Thyroid gland (tissue), 4 donors: ENCODE measurements around the gene ARHGAP12. TPM values are rescaled to one million over a fixed set of nuclear protein-coding genes. Genes with fewer than 3 reads are reported as not detected.

ENCODE experiments used
- DNase-seq, 2 donors: peaks; one replicate each; pipeline ENCODE4 v3.0.0-alpha.2; 2019
- H3K27ac ChIP-seq, 3 donors: fragments of 200-600 bp; sonication (generic); 1 replicate in 2 of 3; 2 replicates in 1 of 3; pipeline ENCODE4 v1.5.1; 2016 to 2019; ENCODE audit warnings: mild to moderate bottlenecking in 1 of 3, moderate library complexity in 1 of 3
- H3K27me3 ChIP-seq: fragments of 200-600 bp; sonication (generic); one replicate; pipeline ENCODE4 v1.5.1; 2019
- H3K36me3 ChIP-seq, 2 donors: fragments of 200-600 bp; sonication (generic); one replicate each; pipeline ENCODE4 v1.5.1; 2016 to 2019
- H3K4me1 ChIP-seq, 2 donors: fragments of 200-600 bp; sonication (generic); one replicate each; pipeline ENCODE4 v1.5.1; 2017 to 2019
- H3K4me3 ChIP-seq, 3 donors: fragments of 200-600 bp; sonication (generic); replicated peaks in 1 of 3; 1 replicate in 2 of 3; 2 replicates in 1 of 3; pipeline ENCODE4 v1.5.1; 2016; ENCODE audit warnings: mild to moderate bottlenecking in 1 of 3
- H3K9me3 ChIP-seq: fragments of 200-600 bp; sonication (generic); one replicate; pipeline ENCODE4 v1.5.1; 2017
- POLR2A ChIP-seq, 2 donors: fragments of 450-650 bp; IDR thresholded peaks; one replicate each; pipeline ENCODE4 v1.6.1; 2017; ENCODE audit warnings: antibody characterized with exemption in 2 of 2, mild to moderate bottlenecking in 2 of 2, moderate library complexity in 1 of 2
- WGBS, 2 donors: methylation state at CpG; one replicate each; pipeline ENCODE4 v1.1.5; 2017; 5-methylcytosine and 5-hydroxymethylcytosine counted together
- intact Hi-C: fragments of 100-400 bp; cut with DNase I; formaldehyde crosslinking; loops from one replicate; pipeline ENCODE4 v1.15.1; 2023
- total RNA-seq, 4 donors: library from RNA; depleted of rRNA; stranded (reverse); fragments of >200 nt; gene quantifications; one replicate each; pipeline ENCODE4 v1.2.3, GENCODE V29; 2016
- TF ChIP-seq, protein P1 (sequence below), 6 experiments: fragments of 200-600 bp in 3 of 6; fragments of 450-650 bp in 3 of 6; sonication (generic) in 3 of 6; IDR thresholded peaks; one replicate each; pipeline ENCODE4 v1.5.1; 2016 to 2019; ENCODE audit warnings: antibody characterized with exemption in 6 of 6, mild to moderate bottlenecking in 2 of 6, inconsistent platforms in 1 of 6, moderate library complexity in 1 of 6

ARHGAP12 gene
- total RNA-seq, 4 donors from 2014 or later, result 49.9 to 67.6 (median 60.8) TPM

DNA sequence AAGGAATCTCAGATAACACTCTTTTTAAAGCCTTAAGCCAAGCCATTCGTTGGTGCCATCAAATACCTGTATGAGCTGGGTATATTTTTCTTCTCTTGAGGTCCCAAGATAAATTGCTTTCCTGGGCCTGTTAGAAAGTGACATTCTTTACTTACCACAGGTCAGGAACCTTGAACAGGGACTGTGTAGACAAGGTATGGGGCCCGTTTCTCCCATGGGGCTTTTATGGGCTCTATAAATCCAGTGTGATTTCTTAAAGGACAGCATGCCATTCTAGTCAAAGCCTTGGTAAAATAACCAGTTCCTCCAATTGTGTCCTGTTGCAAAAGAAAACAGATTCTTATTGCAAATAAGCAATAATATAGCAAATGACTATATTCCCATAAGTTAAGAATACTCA lies 24.8 kb upstream of the ARHGAP12 start:
- Histone ChIP-seq H3K27me3 (no peaks in the 10 kb centered on the region), H3K4me3 (no peak overlapping the region), H3K27ac (no peak overlapping the region), H3K9me3 (no peaks in the 10 kb centered on the region), H3K36me3 (no peaks in the 10 kb centered on the region), H3K4me1 (no peaks in the 10 kb centered on the region)
- DNase-seq, result no peak
- WGBS, 2 donors, result 95 to 96% methylated on average over 2 of the region's 2 CpGs
- no peak for TF ChIP-seq POLR2A (IDR thresholded peaks at IDR 0.05)
- TF ChIP-seq, protein P1, sequence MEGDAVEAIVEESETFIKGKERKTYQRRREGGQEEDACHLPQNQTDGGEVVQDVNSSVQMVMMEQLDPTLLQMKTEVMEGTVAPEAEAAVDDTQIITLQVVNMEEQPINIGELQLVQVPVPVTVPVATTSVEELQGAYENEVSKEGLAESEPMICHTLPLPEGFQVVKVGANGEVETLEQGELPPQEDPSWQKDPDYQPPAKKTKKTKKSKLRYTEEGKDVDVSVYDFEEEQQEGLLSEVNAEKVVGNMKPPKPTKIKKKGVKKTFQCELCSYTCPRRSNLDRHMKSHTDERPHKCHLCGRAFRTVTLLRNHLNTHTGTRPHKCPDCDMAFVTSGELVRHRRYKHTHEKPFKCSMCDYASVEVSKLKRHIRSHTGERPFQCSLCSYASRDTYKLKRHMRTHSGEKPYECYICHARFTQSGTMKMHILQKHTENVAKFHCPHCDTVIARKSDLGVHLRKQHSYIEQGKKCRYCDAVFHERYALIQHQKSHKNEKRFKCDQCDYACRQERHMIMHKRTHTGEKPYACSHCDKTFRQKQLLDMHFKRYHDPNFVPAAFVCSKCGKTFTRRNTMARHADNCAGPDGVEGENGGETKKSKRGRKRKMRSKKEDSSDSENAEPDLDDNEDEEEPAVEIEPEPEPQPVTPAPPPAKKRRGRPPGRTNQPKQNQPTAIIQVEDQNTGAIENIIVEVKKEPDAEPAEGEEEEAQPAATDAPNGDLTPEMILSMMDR (IDR thresholded peaks at IDR 0.05), result no peak
- intact Hi-C loops, result no loop called here

DNA sequence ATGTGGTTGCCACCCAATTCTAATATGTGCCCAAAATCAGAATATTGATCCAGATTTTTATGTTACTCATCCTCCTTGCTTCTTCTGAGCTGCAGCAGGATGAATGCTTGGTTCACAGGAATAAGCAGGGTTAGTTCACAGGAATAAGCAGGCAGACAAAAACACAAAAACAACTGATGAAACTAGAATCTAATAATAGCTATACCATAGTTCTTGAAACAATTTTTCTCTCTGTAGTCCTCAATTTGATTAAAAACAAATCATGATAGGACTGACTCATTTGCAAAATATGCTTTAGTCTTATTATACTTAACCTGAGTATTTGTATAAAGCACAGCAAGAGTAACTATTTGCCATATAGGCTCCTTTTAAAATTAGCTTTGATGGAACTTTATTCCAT lies 24.4 kb upstream of the ARHGAP12 start:
- H3K27me3 ChIP-seq, result no peaks in the 10 kb centered on the region
- no peak overlapping the region for H3K27ac ChIP-seq
- no peak overlapping the region for H3K4me3 ChIP-seq
- no peak for TF ChIP-seq POLR2A (IDR thresholded peaks at IDR 0.05)
- TF ChIP-seq, protein P1 (IDR thresholded peaks at IDR 0.05), result no peak
- H3K4me1 ChIP-seq, result no peaks in the 10 kb centered on the region
- intact Hi-C loops, result no loop called here
- no peaks in the 10 kb centered on the region for H3K36me3 ChIP-seq
- H3K9me3 ChIP-seq, result no peaks in the 10 kb centered on the region
- no peak for DNase-seq

DNA sequence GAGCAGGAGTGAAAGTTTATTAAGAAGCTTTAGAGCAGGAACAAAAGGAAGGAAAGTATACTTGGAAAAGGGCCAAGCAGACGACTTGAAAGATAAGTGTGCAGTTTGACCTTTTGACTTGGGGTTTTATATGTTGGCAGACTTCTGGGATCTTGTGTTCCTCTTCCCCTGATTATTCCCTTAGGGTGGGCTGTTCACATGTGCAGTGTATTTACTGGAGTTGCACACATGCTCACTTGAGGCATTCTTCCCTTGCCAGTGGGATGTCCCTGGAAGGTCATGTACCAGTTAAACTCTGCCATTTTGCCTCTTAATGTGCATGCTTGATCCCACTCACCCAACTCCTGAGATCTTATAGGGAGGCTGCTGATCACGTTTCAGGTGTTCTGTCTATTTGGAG lies 23.4 kb upstream of the ARHGAP12 start:
- no peak overlapping the region for H3K27ac ChIP-seq
- intact Hi-C loops, result no loop called here
- H3K36me3 ChIP-seq, result no peaks in the 10 kb centered on the region
- no peak for DNase-seq
- 39 to 50% methylated on average over 2 of the region's 2 CpGs for WGBS, 2 donors
- no peak overlapping the region for H3K4me3 ChIP-seq
- no peaks in the 10 kb centered on the region for H3K27me3 ChIP-seq
- no peaks in the 10 kb centered on the region for H3K4me1 ChIP-seq
- TF ChIP-seq, protein P1 (IDR thresholded peaks at IDR 0.05), result no peak
- TF ChIP-seq POLR2A (IDR thresholded peaks at IDR 0.05), result no peak
- H3K9me3 ChIP-seq, result no peaks in the 10 kb centered on the region

DNA sequence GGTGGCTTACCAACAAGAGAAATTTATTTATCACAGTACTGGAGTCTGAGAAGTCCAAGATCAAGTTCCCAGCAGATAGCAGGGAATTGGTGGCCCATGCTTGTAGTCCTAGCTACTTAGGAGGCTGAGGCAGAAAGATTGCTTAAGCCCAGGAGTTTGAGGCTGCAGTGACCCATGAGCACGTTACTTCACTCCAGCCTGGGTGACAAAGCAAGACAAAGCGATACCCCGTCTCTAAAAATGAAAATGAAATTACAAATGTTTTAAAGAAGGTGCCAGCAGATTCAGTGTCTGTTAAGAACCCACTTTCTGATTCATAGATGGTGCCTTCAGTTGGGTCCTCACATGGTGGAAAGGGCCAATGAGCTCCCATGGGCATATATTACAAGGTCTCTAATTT lies 20.6 kb upstream of the ARHGAP12 start:
- DNase-seq, result no peak
- TF ChIP-seq POLR2A (IDR thresholded peaks at IDR 0.05), result no peak
- TF ChIP-seq, protein P1 (IDR thresholded peaks at IDR 0.05), result no peak
- Histone ChIP-seq H3K36me3 (no peaks in the 10 kb centered on the region), H3K27me3 (no peaks in the 10 kb centered on the region), H3K9me3 (no peaks in the 10 kb centered on the region), H3K27ac (no peak overlapping the region), H3K4me3 (no peak overlapping the region), H3K4me1 (no peaks in the 10 kb centered on the region)
- 91 to 94% methylated on average over 3 of the region's 3 CpGs for WGBS, 2 donors
- intact Hi-C loops, result no loop called here

DNA sequence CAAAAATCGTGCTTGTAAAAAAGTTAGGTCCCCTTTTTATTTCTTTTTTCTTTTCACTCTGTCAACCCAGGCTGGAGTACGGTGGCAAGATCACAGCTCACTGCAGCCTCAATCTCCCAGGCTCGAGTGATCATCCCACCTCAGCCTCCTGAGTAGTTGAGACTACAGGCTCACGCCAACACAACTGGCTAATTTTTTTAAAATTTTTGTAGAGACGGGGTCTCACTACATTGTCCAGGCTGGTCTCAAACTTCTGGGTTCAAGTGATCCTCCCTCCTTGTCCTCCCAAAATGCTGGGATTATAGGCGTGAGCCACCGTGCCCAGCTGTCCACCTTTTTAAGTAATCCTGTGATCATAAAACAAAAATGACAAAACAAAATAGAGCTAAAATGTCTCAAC lies 19.4 kb upstream of the ARHGAP12 start:
- Histone ChIP-seq H3K36me3 (no peaks in the 10 kb centered on the region), H3K4me1 (no peaks in the 10 kb centered on the region), H3K27ac (no peak overlapping the region), H3K27me3 (no peaks in the 10 kb centered on the region), H3K9me3 (no peaks in the 10 kb centered on the region), H3K4me3 (no peak overlapping the region)
- no peak for TF ChIP-seq POLR2A (IDR thresholded peaks at IDR 0.05)
- TF ChIP-seq, protein P1 (IDR thresholded peaks at IDR 0.05), result no peak
- WGBS, 2 donors, result 85 to 88% methylated on average over 7 of the region's 7 CpGs
- no peak for DNase-seq
- intact Hi-C loops, result no loop called here
